ENCODE results near the gene DHDDS.
"Not testable (repeated sequence)": the region's sequence is repeated elsewhere in the genome, so short reads cannot be mapped to it uniquely, and the experiment has no call there.

DHDDS gene

GRCh38 chr1:26431979-26432695, at the start of gene DHDDS:
Gene DHDDS (plus strand): TSS chr1:26432321. CDS start chr1:26432946, 625 bp downstream.
- DNase-seq, result peak; percentile 99

GRCh38 chr1:26384076-26384475, 48.0 kb upstream of the DHDDS start:
- DNase-seq, result no peak

GRCh38 chr1:26385063-26385462, 47.1 kb upstream of the DHDDS start:
- DNase-seq, result not testable (repeated sequence)

GRCh38 chr1:26387447-26387846, 44.7 kb upstream of the DHDDS start:
- peak; percentile 32 for DNase-seq

- DNase-seq, result no peak
These were observed 43.2 kb upstream of the DHDDS start for GRCh38 chr1:26388791-26389445.

- no peak for DNase-seq
These were observed 42.4 kb upstream of the DHDDS start for GRCh38 chr1:26389604-26390247.

GRCh38 chr1:26391450-26391849, 40.7 kb upstream of the DHDDS start:
- DNase-seq, result peak; percentile 43

GRCh38 chr1:26395754-26396153, 36.4 kb upstream of the DHDDS start:
- DNase-seq, result no peak

- DNase-seq, result no peak
These were observed 33.1 kb upstream of the DHDDS start for GRCh38 chr1:26399034-26399433.

GRCh38 chr1:26401891-26402290, 30.2 kb upstream of the DHDDS start:
- no peak for DNase-seq

- no peak for DNase-seq
These were observed 28.5 kb upstream of the DHDDS start for GRCh38 chr1:26403656-26404055.

GRCh38 chr1:26404641-26405040, 27.5 kb upstream of the DHDDS start:
- DNase-seq, result no peak

- no peak for DNase-seq
These were observed 26.7 kb upstream of the DHDDS start for GRCh38 chr1:26405281-26405915.

- peak; percentile 50 for DNase-seq
These were observed 23.5 kb upstream of the DHDDS start for GRCh38 chr1:26408604-26409003.

GRCh38 chr1:26409191-26409807, 22.8 kb upstream of the DHDDS start:
- no peak for DNase-seq

- DNase-seq, result no peak
These were observed 21.2 kb upstream of the DHDDS start, which contains the start of gene LIN28A for GRCh38 chr1:26410706-26411623. Gene LIN28A (plus strand): TSS chr1:26410817. CDS start chr1:26410892, 75 bp downstream.

GRCh38 chr1:26411624-26412074, 20.5 kb upstream of the DHDDS start:
- no peak for DNase-seq

GRCh38 chr1:26412180-26412840, 19.8 kb upstream of the DHDDS start:
- DNase-seq, result no peak

GRCh38 chr1:26413031-26413430, 19.1 kb upstream of the DHDDS start:
- no peak for DNase-seq

- DNase-seq, result peak; percentile 88
These were observed 14.9 kb upstream of the DHDDS start for GRCh38 chr1:26417111-26417759.
